ENCODE results near the gene B3GNT9.
A peak's percentile ranks its signal among the peaks of the same experiment; 100 is the strongest.

GRCh38 chr16:67100569-67101310 is 50.1 kb downstream of the B3GNT9 start:
- TF ChIP-seq EP300 (IDR thresholded peaks at IDR 0.05; ENCODE audit: borderline replicate concordance in 1 of 2, low read depth in 2 of 2, low read length in 2 of 2) (no peak), CTCF (IDR thresholded peaks at IDR 0.05; ENCODE audit: control extremely low read depth in 1 of 3, insufficient read depth in 1 of 3, low read depth in 1 of 3, low read length in 3 of 3) (peak in 2 of 3 experiments; percentile 32 to 33; a peak in 2 of 4 replicates), CEBPB (IDR thresholded peaks at IDR 0.05; ENCODE audit: low read depth, low read length) (no peak), CHD1 (IDR thresholded peaks at IDR 0.05; ENCODE audit: low read depth, low read length) (no peak), MAX (IDR thresholded peaks at IDR 0.05) (no peak), EZH2 (IDR thresholded peaks at IDR 0.05; ENCODE audit: low read depth, low read length, severe bottlenecking) (no peak), MAFK (IDR thresholded peaks at IDR 0.05; ENCODE audit: low read depth, low read length) (no peak), SP1 (IDR thresholded peaks at IDR 0.05; ENCODE audit: low read depth, low read length) (no peak), JUN (IDR thresholded peaks at IDR 0.05; ENCODE audit: low read depth, low read length) (no peak), POU5F1 (IDR thresholded peaks at IDR 0.05; ENCODE audit: low read depth, low read length) (no peak), POLR2A (IDR thresholded peaks at IDR 0.05; ENCODE audit: control extremely low read depth in 1 of 2, low read depth in 2 of 2, low read length in 2 of 2) (no peak), YY1 (IDR thresholded peaks at IDR 0.05; ENCODE audit: low read depth, low read length) (no peak)
